ACC112 (cell line): ENCODE results near the gene PHLPP2.

ENCODE experiments used
- H2AFZ ChIP-seq: fragments of 200-600 bp; sonication (generic); one replicate; pipeline ENCODE4 v1.6.0; 2017; ENCODE audit warnings: antibody characterized with exemption, low read length; ENCODE audit not compliant: unreplicated experiment
- H3K27ac ChIP-seq: fragments of 200-600 bp; sonication (generic); 2 replicates; pipeline ENCODE4 v1.5.1; 2014; ENCODE audit warnings: low read depth, mild to moderate bottlenecking, antibody characterized with exemption, low read length, moderate library complexity
- H3K27me3 ChIP-seq: fragments of 200-600 bp; sonication (generic); 2 replicates; pipeline ENCODE4 v1.6.1; 2014; ENCODE audit warnings: mild to moderate bottlenecking, antibody characterized with exemption, low read length, moderate library complexity, mixed read lengths; ENCODE audit not compliant: insufficient read depth
- H3K36me3 ChIP-seq: fragments of 200-600 bp; sonication (generic); 2 replicates; pipeline ENCODE4 v1.6.1; 2016; ENCODE audit warnings: mild to moderate bottlenecking, antibody characterized with exemption, low read length, moderate library complexity, mixed read lengths; ENCODE audit not compliant: insufficient read depth
- H3K4me1 ChIP-seq: fragments of 200-600 bp; sonication (generic); one replicate; pipeline ENCODE4 v1.6.1; 2016; ENCODE audit warnings: low read length, mixed read lengths; ENCODE audit not compliant: insufficient read depth, unreplicated experiment, control insufficient read depth
- H3K4me3 ChIP-seq: fragments of 200-600 bp; sonication (generic); 2 replicates; pipeline ENCODE4 v1.5.1; 2014; ENCODE audit warnings: mild to moderate bottlenecking, low read depth, low read length
- H3K79me2 ChIP-seq: fragments of 200-600 bp; sonication (generic); one replicate; pipeline ENCODE4 v1.6.0; 2016; ENCODE audit warnings: low read length; ENCODE audit not compliant: control insufficient read depth, unreplicated experiment, insufficient read depth

PHLPP2 gene

DNA sequence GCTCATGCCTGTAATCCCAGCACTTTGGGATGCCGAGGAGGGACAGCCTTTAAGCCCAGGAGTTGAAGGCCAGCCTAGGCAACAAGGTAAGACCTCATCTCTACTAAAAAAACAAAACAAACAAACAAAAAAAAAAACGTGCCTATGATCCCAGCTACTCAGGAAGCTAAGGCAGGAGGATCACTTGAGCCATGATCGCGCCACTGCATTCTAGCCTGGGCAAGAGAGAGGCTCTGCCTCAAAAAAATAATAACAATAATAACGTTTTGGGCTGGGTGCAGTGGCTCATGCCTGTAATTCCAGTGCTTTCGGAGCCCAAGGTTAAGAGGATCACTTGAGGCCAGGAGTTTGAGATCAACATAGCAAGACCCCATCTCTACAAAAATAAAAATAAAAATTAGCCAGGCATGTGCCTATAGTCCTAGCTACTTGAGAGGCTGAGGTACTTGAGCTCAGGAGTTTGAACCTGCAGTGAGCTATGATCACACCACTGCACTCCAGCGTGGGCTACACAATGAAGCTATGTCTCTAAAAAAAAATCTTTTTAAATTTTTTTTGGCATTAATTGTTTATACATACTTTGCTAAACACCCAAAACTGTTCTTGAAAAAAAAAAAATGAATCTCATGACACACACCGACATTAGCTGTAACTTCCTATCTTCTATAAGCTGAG lies 3.3 kb downstream of the PHLPP2 start:
- peaks cover 9% of the 10 kb centered on the region for H3K4me1 ChIP-seq
- H2AFZ ChIP-seq: no peak overlapping the region
- no peak overlapping the region for H3K4me3 ChIP-seq
- H3K27me3 ChIP-seq: no peaks in the 10 kb centered on the region
- peaks cover 53% of the 10 kb centered on the region for H3K79me2 ChIP-seq
- H3K27ac ChIP-seq: no peak overlapping the region
- H3K36me3 ChIP-seq: no peaks in the 10 kb centered on the region

DNA sequence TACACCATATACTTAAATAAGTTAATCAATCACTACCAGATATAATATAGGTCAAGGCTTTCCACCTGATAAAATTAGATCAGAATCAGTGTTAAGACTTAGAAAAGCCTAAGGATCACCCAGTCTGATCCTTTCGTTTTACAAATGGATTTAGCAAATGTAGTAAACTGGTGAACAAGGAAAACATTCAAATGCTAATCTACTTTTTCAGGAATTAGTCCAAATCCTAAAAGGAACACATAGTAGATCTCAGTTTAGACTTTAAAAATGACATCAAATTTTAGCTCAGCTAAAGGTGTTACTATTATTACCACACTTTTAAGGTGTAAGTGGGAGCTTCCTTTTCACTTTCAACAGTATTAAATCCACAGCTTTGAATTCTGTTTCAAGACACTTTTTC lies 12.0 kb downstream of the PHLPP2 start:
- Histone ChIP-seq H3K79me2 (peaks cover 43% of the 10 kb centered on the region), H3K4me3 (no peak overlapping the region)

GRCh38 chr16:71711789-71712188 lies 12.7 kb downstream of the PHLPP2 start:
- H3K27ac ChIP-seq: no peak overlapping the region
- H3K4me3 ChIP-seq: no peak overlapping the region
- H2AFZ ChIP-seq: no peak overlapping the region

More for the DNA sequence above, 12.0 kb downstream of the PHLPP2 start:
- Histone ChIP-seq H3K27ac (no peak overlapping the region), H3K27me3 (no peaks in the 10 kb centered on the region), H3K36me3 (0 out of 2 replicates have a peak, but pooled peaks cover 4% of the 10 kb centered on the region), H2AFZ (no peak overlapping the region), H3K4me1 (peaks cover 33% of the 10 kb centered on the region)

GRCh38 chr16:71709229-71709781 lies 15.2 kb downstream of the PHLPP2 start:
- Histone ChIP-seq H3K36me3 (no peaks in the 10 kb centered on the region), H3K4me1 (peaks cover 37% of the 10 kb centered on the region), H3K27me3 (no peaks in the 10 kb centered on the region), H3K4me3 (peak overlapping the region; percentile 62), H2AFZ (peak overlapping the region; percentile 14), H3K27ac (peak overlapping the region; percentile 85), H3K79me2 (peaks cover 47% of the 10 kb centered on the region)

More at GRCh38 chr16:71711789-71712188, 12.7 kb downstream of the PHLPP2 start:
- H3K27me3 ChIP-seq: no peaks in the 10 kb centered on the region
- H3K4me1 ChIP-seq: peaks cover 37% of the 10 kb centered on the region
- peaks cover 42% of the 10 kb centered on the region for H3K79me2 ChIP-seq
- 0 out of 2 replicates have a peak, but pooled peaks cover 4% of the 10 kb centered on the region for H3K36me3 ChIP-seq

DNA sequence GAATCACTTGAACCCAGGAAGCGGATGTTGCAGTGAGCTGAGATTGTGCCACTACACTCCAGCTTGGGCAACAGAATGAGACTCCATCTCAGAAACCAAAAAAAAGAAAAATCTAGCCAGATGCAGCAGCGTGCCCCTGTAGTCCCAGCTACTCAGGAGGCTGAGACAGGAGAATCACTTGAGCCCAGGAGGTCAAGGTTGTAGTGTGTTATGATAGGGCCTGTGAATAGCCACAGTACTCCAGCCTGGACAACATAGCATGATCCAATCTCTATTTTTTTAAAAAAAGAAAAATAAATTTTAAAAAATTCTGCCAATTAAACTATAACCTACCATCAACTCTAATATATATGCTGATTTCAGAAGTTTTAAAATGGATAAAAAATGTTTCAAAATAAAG lies 15.8 kb downstream of the PHLPP2 start:
- no peaks in the 10 kb centered on the region for H3K27me3 ChIP-seq
- H2AFZ ChIP-seq: no peak overlapping the region
- peaks cover 46% of the 10 kb centered on the region for H3K79me2 ChIP-seq
- H3K4me1 ChIP-seq: peaks cover 37% of the 10 kb centered on the region
- no peaks in the 10 kb centered on the region for H3K36me3 ChIP-seq
- H3K27ac ChIP-seq: peak overlapping the region; percentile 85
- no peak overlapping the region for H3K4me3 ChIP-seq

- peaks cover 3% of the 10 kb centered on the region; the same call in 1 of the 2 replicates for H3K36me3 ChIP-seq
- H3K4me1 ChIP-seq: peaks cover 37% of the 10 kb centered on the region
- 0 out of 2 replicates have a peak overlapping the region, but pooled peaks have one; percentile 3 for H3K4me3 ChIP-seq
- H3K27me3 ChIP-seq: no peaks in the 10 kb centered on the region
- peak overlapping the region; percentile 19; the same call in 1 of the 2 replicates for H3K27ac ChIP-seq
- H2AFZ ChIP-seq: no peak overlapping the region
- peaks cover 46% of the 10 kb centered on the region for H3K79me2 ChIP-seq
Observed at GRCh38 chr16:71707199-71707598, 17.3 kb downstream of the PHLPP2 start.

GRCh38 chr16:71706046-71706445 lies 18.5 kb downstream of the PHLPP2 start:
- peaks cover 32% of the 10 kb centered on the region for H3K4me1 ChIP-seq

DNA sequence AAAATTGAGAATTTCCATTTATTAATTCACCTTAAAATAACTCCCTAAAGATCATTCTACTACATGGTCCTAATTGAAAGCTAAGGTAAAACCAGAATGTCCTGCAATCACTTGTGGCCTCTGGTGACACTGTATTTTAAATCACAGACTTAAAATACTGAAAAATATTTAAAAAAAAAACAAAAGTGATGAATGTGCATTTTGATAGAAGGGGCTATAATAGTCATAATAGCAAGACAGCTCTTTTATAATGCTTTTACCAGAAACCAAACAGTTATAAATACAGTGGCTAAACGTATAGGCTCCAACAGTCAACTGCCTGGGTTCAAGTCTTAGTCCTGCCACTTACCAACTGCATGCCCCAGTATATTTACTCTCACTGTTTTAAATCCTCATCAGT lies 21.2 kb downstream of the PHLPP2 start:
- H3K4me1 ChIP-seq: peaks cover 12% of the 10 kb centered on the region
- H3K27ac ChIP-seq: no peak overlapping the region
- no peak overlapping the region for H3K4me3 ChIP-seq
- peaks cover 7% of the 10 kb centered on the region; the same call in 1 of the 2 replicates for H3K36me3 ChIP-seq
- H3K79me2 ChIP-seq: peaks cover 24% of the 10 kb centered on the region
- no peak overlapping the region for H2AFZ ChIP-seq
- no peaks in the 10 kb centered on the region for H3K27me3 ChIP-seq

More at GRCh38 chr16:71706046-71706445, 18.5 kb downstream of the PHLPP2 start:
- no peak overlapping the region for H3K27ac ChIP-seq
- H3K4me3 ChIP-seq: no peak overlapping the region
- peaks cover 38% of the 10 kb centered on the region for H3K79me2 ChIP-seq
- H3K36me3 ChIP-seq: peaks cover 7% of the 10 kb centered on the region; the same call in 1 of the 2 replicates
- H3K27me3 ChIP-seq: no peaks in the 10 kb centered on the region
- H2AFZ ChIP-seq: no peak overlapping the region

DNA sequence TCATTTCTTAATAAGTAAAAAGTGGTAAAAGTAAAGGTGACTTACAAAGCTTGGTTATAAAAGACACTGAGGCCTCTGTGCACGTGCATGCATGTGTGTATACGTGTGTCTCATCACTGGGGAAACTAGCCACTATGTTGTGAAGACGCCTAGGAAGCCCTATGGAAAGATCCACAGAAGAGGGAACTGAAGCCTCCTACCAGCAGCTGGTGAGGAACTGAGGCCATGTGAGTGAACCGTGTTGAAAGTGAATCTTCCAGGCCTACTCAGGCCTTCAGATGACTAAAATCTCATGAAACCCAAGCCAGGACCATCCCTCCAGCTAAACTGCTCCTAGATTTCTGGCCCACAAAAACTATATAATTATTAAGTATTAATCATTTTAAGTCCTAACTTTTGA lies 23.7 kb downstream of the PHLPP2 start:
- peaks cover 16% of the 10 kb centered on the region for H3K79me2 ChIP-seq
- no peaks in the 10 kb centered on the region for H3K4me1 ChIP-seq
- peaks cover 7% of the 10 kb centered on the region; the same call in 1 of the 2 replicates for H3K36me3 ChIP-seq
- H3K27me3 ChIP-seq: no peaks in the 10 kb centered on the region
- no peak overlapping the region for H3K27ac ChIP-seq
- no peak overlapping the region for H2AFZ ChIP-seq
- H3K4me3 ChIP-seq: no peak overlapping the region

DNA sequence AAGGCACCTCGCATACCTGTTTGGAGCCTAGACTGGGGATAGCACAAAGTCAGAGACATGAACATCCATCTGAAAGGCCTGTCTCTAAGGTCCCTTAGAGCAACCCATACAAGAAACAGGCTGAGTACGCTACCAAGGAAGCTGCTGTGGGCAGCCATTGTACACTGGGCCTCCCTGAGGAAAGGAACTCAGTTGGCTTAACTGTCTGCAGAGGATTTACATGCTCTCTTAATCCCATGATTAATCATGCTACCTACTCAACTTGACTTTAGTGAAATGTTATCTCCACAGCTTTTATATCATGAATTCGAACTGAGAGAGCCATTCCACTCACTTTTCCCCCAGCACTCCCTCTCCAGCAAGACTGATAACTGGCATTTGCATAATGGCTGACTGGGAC lies 26.0 kb downstream of the PHLPP2 start:
- Histone ChIP-seq H3K27me3 (no peaks in the 10 kb centered on the region), H3K36me3 (peaks cover 7% of the 10 kb centered on the region; the same call in 1 of the 2 replicates), H3K79me2 (peaks cover 6% of the 10 kb centered on the region)

GRCh38 chr16:71693164-71693563 lies 31.3 kb downstream of the PHLPP2 start:
- Histone ChIP-seq H2AFZ (no peak overlapping the region), H3K27ac (no peak overlapping the region), H3K4me3 (no peak overlapping the region), H3K36me3 (peaks cover 10% of the 10 kb centered on the region), H3K27me3 (no peaks in the 10 kb centered on the region), H3K4me1 (no peaks in the 10 kb centered on the region), H3K79me2 (peaks cover 6% of the 10 kb centered on the region)

More for the DNA sequence above, 26.0 kb downstream of the PHLPP2 start:
- Histone ChIP-seq H3K4me3 (no peak overlapping the region), H3K27ac (no peak overlapping the region), H3K4me1 (no peaks in the 10 kb centered on the region), H2AFZ (no peak overlapping the region)
